Ovary (tissue), 9 donors: Measurements from ENCODE around the gene CDKN2A. TPM values are rescaled to one million over a fixed set of nuclear protein-coding genes. Genes with fewer than 3 reads are reported as not detected.

Experiments
- DNase-seq, 5 donors: peaks; one replicate each; pipeline ENCODE4 v3.0.0-alpha.2; 2019 to 2020
- H3K27ac ChIP-seq, 2 donors: fragments of 200-600 bp; one replicate each; pipeline versions ENCODE4 v1.5.1 to v1.8.0; 2019 to 2022
- H3K27me3 ChIP-seq: fragments of 200-600 bp; one replicate; pipeline ENCODE4 v1.8.0; 2022
- H3K36me3 ChIP-seq: fragments of 200-600 bp; sonication (generic); one replicate; pipeline ENCODE4 v1.5.1; 2019
- H3K4me1 ChIP-seq: one replicate; pipeline ENCODE4 v1.8.1; 2013; ENCODE audit warnings: mild to moderate bottlenecking, moderate library complexity; ENCODE audit not compliant: insufficient read depth
- H3K4me3 ChIP-seq: fragments of 200-600 bp; sonication (generic); one replicate; pipeline ENCODE4 v1.5.1; 2017
- H3K9me3 ChIP-seq, 2 donors: fragments of 200-600 bp in 1 of 2; sonication (generic) in 1 of 2; one replicate each; pipeline versions ENCODE4 v1.5.1 to v1.8.1; 2013 to 2019; ENCODE audit warnings: mild to moderate bottlenecking in 1 of 2, moderate library complexity in 1 of 2
- EP300 ChIP-seq: sonication (generic); formaldehyde crosslinking; IDR thresholded peaks from one replicate; pipeline ENCODE4 v1.6.1; 2017; ENCODE audit warnings: antibody characterized with exemption
- POLR2A ChIP-seq: fragments of 450-650 bp; IDR thresholded peaks from one replicate; pipeline ENCODE4 v1.6.1; 2017; ENCODE audit warnings: antibody characterized with exemption, mild to moderate bottlenecking, moderate library complexity
- WGBS, 3 donors: extraction: QIAGEN DNeasy Blood & Tissue Kit in 1 of 3; methylation state at CpG; one replicate each; pipeline versions ENCODE4 v1.1.5 to v1.1.7; 2013 to 2017; 5-methylcytosine and 5-hydroxymethylcytosine counted together
- intact Hi-C, 4 donors: fragments of 100-400 bp; cut with DNase I; formaldehyde crosslinking; loops; one replicate each; pipeline versions ENCODE4 v1.11.0 to v1.15.1; 2022 to 2023
- polyA plus RNA-seq, 2 donors: library from polyadenylated mRNA; stranded (reverse); fragments of 200-250 nt in 1 of 2; fragments of 350-450 nt in 1 of 2; fragmentation: Illumina TruSeq in 1 of 2; extraction: RNeasy Lipid Tissue Mini Kit (QIAGEN cat#74804) in 1 of 2; gene quantifications; one replicate each; pipeline ENCODE4 v1.2.3, GENCODE V29; 2013 to 2014
- total RNA-seq, 7 donors: library from RNA; depleted of rRNA in 2 of 7; stranded (reverse); fragments of >200 nt in 2 of 7; fragmentation: NEBNext Ultra II Directional in 3 of 7; extraction: Animal tissue kit (Norgen Biotek cat#: 25700) in 3 of 7; gene quantifications; one replicate each; pipeline versions ENCODE4 v1.1.0 to v1.2.4, GENCODE V29; 2016 to 2023
- TF ChIP-seq, protein P1 (sequence below), 3 donors: fragments of 450-650 bp in 2 of 3; fragments of 200-600 bp in 1 of 3; IDR thresholded peaks; one replicate each; pipeline versions ENCODE4 v1.5.1 to v1.8.0; 2016 to 2022; ENCODE audit warnings: antibody characterized with exemption in 3 of 3, mild to moderate bottlenecking in 1 of 3
- donor health status: DM: no; HTN: no; CAD: no; lungs with moderate emphysema.
- donor health status: DM: no; HTN: no; CAD: no.
- donor health status: Bipolar disorder and iron deficiency.
- donor health status: DM: yes; HTN: yes; CAD: no.
- donor health status: DM: no; HTN: no; CAD: no.
- donor health status: DM: yes; HTN: yes; CAD: no.

Gene CDKN2A
- total and polyA plus RNA-seq, 9 donors = 0.20 to 7.6 (median 1.0) TPM

DNA sequence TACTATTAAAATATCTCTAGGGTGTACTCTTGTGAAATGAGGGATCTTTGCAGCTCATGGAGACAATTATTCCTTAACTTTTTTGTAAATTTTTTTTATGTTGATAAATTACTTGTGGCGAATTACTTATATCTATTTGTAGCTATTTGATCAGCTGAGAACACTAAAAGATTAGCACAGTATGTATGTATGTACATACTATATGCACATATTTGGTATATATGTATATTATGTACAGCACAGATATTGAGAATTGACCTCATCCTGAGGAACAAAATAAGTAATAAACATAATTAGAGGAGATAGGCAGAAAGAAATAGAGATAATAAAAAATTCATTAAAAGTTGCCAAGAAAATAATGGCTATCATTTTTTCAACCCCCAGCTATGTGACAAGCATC lies 11.8 kb downstream of the CDKN2A start:
- no peaks in the 10 kb centered on the region for H3K36me3 ChIP-seq
- H3K9me3 ChIP-seq = no peaks in the 10 kb centered on the region
- no peak for DNase-seq
- intact Hi-C loops = no loop called here
- no peak overlapping the region for H3K27ac ChIP-seq
- TF ChIP-seq POLR2A (no peak), EP300 (no peak)
- TF ChIP-seq, protein P1, sequence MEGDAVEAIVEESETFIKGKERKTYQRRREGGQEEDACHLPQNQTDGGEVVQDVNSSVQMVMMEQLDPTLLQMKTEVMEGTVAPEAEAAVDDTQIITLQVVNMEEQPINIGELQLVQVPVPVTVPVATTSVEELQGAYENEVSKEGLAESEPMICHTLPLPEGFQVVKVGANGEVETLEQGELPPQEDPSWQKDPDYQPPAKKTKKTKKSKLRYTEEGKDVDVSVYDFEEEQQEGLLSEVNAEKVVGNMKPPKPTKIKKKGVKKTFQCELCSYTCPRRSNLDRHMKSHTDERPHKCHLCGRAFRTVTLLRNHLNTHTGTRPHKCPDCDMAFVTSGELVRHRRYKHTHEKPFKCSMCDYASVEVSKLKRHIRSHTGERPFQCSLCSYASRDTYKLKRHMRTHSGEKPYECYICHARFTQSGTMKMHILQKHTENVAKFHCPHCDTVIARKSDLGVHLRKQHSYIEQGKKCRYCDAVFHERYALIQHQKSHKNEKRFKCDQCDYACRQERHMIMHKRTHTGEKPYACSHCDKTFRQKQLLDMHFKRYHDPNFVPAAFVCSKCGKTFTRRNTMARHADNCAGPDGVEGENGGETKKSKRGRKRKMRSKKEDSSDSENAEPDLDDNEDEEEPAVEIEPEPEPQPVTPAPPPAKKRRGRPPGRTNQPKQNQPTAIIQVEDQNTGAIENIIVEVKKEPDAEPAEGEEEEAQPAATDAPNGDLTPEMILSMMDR (IDR thresholded peaks at IDR 0.05) = no peak
- H3K4me1 ChIP-seq = no peaks in the 10 kb centered on the region
- H3K4me3 ChIP-seq = no peak overlapping the region
- 42 to 59% (median 51%) methylated on average over 1 of the region's 1 CpG for WGBS, 3 donors
- H3K27me3 ChIP-seq = no peaks in the 10 kb centered on the region

DNA sequence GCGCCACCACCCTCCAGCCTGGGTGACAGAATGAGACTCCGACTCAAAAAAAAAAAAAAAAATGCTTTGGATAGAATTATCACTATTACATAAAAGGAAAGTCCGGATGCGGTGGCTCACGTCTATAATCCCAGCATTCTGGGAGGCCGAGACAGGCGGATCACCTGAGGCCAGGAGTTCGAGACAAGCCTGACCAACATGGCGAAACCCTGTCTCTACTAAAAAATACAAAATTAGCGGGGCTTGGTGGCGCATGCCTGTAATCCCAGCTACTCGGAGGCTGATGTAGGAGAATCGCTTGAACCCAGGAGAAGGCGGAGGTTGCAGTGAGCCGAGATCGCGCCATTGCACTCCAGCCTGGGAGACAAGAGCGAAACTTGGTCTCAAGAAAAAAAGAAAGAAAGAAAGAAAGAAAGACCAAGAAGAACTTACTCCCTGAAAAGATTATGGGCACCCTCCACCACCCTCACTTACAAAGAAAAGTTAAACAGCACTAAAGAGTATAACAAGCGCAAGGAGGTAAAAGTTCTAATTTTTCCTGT lies 17.8 kb downstream of the CDKN2A start:
- intact Hi-C loops = no loop called here
- no peaks in the 10 kb centered on the region for H3K36me3 ChIP-seq
- H3K27me3 ChIP-seq = no peaks in the 10 kb centered on the region
- no peak for DNase-seq
- H3K27ac ChIP-seq = no peak overlapping the region
- no peaks in the 10 kb centered on the region for H3K4me1 ChIP-seq
- TF ChIP-seq, protein P1 (IDR thresholded peaks at IDR 0.05) = no peak
- no peak for TF ChIP-seq EP300
- no peak for TF ChIP-seq POLR2A
- H3K4me3 ChIP-seq = no peak overlapping the region
- WGBS, 3 donors = 19 to 22% (median 22%) methylated on average over 19 of the region's 19 CpGs
- no peaks in the 10 kb centered on the region for H3K9me3 ChIP-seq

DNA sequence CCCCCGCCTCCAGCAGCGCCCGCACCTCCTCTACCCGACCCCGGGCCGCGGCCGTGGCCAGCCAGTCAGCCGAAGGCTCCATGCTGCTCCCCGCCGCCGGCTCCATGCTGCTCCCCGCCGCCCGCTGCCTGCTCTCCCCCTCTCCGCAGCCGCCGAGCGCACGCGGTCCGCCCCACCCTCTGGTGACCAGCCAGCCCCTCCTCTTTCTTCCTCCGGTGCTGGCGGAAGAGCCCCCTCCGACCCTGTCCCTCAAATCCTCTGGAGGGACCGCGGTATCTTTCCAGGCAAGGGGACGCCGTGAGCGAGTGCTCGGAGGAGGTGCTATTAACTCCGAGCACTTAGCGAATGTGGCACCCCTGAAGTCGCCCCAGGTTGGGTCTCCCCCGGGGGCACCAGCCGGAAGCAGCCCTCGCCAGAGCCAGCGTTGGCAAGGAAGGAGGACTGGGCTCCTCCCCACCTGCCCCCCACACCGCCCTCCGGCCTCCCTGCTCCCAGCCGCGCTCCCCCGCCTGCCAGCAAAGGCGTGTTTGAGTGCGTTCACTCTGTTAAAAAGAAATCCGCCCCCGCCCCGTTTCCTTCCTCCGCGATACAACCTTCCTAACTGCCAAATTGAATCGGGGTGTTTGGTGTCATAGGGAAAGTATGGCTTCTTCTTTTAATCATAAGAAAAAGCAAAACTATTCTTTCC lies 19.3 kb downstream of the CDKN2A start:
- H3K9me3 ChIP-seq = no peaks in the 10 kb centered on the region
- peak in 2 of 5 donors; percentile 18 to 33 for DNase-seq
- H3K36me3 ChIP-seq = no peaks in the 10 kb centered on the region
- no peaks in the 10 kb centered on the region for H3K4me1 ChIP-seq
- peak overlapping the region; percentile 19 for H3K4me3 ChIP-seq
- no peaks in the 10 kb centered on the region for H3K27me3 ChIP-seq
- no peak for TF ChIP-seq EP300
- TF ChIP-seq, protein P1 (IDR thresholded peaks at IDR 0.05) = no peak
- no peak for TF ChIP-seq POLR2A
- no peak overlapping the region for H3K27ac ChIP-seq
- intact Hi-C loops = no loop called here
- 1% methylated on average over 51 of the region's 51 CpGs for WGBS, 3 donors

DNA sequence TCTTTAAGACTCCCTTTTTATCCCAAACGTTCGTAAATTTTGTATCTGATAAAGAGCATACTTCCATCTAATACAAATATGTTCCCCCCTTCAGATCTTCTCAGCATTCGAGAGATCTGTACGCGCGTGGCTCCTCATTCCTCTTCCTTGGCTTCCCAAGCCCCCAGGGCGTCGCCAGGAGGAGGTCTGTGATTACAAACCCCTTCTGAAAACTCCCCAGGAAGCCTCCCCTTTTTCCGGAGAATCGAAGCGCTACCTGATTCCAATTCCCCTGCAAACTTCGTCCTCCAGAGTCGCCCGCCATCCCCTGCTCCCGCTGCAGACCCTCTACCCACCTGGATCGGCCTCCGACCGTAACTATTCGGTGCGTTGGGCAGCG lies 19.9 kb downstream of the CDKN2A start:
- Histone ChIP-seq H3K27me3 (no peaks in the 10 kb centered on the region), H3K4me3 (peak overlapping the region; percentile 19), H3K9me3 (no peaks in the 10 kb centered on the region), H3K4me1 (no peaks in the 10 kb centered on the region), H3K27ac (no peak overlapping the region), H3K36me3 (no peaks in the 10 kb centered on the region)
- no peak for TF ChIP-seq POLR2A
- TF ChIP-seq, protein P1 (IDR thresholded peaks at IDR 0.05) = no peak
- DNase-seq = no peak
- intact Hi-C loops = no loop called here
- 3 to 5% (median 4%) methylated on average over 21 of the region's 21 CpGs for WGBS, 3 donors
